Parathyroid adenoma (tissue), 2 donors: ENCODE results near the gene HCAR3.

Experiments used
- H2AFZ ChIP-seq: fragments of 300-600 bp; sonication (generic); one replicate; pipeline ENCODE4 v1.7.0; 2017; ENCODE audit warnings: antibody characterized with exemption, mild to moderate bottlenecking
- H3K27ac ChIP-seq: fragments of 300-600 bp; sonication (generic); one replicate; pipeline ENCODE4 v1.7.0; 2017
- H3K27me3 ChIP-seq: fragments of 300-600 bp; sonication (generic); one replicate; pipeline ENCODE4 v1.7.0; 2017; ENCODE audit warnings: low read length; ENCODE audit not compliant: control insufficient read depth, insufficient read depth
- H3K36me3 ChIP-seq: fragments of 300-600 bp; sonication (generic); one replicate; pipeline ENCODE4 v1.7.0; 2017; ENCODE audit warnings: low read length; ENCODE audit not compliant: control insufficient read depth, insufficient read depth
- H3K4me1 ChIP-seq: fragments of 300-600 bp; sonication (generic); one replicate; pipeline ENCODE4 v1.7.0; 2017; ENCODE audit warnings: control low read depth
- H3K4me2 ChIP-seq: fragments of 300-600 bp; sonication (generic); one replicate; pipeline ENCODE4 v1.7.0; 2017; ENCODE audit warnings: low read length
- H3K4me3 ChIP-seq: fragments of 300-600 bp; sonication (generic); one replicate; pipeline ENCODE4 v1.7.0; 2017; ENCODE audit warnings: low read depth, low read length
- H3K79me2 ChIP-seq: fragments of 300-600 bp; sonication (generic); one replicate; pipeline ENCODE4 v1.7.0; 2017; ENCODE audit warnings: control low read depth
- H3K9ac ChIP-seq: fragments of 300-600 bp; sonication (generic); one replicate; pipeline ENCODE4 v1.7.0; 2017; ENCODE audit warnings: mild to moderate bottlenecking
- H3K9me3 ChIP-seq: fragments of 300-600 bp; sonication (generic); one replicate; pipeline ENCODE4 v1.7.0; 2017; ENCODE audit warnings: low read length; ENCODE audit not compliant: control insufficient read depth
- CTCF ChIP-seq: fragments of 300-600 bp; sonication (generic); IDR thresholded peaks from one replicate; pipeline ENCODE4 v1.7.0; 2017; ENCODE audit warnings: antibody characterized with exemption, mild to moderate bottlenecking
- donor health status: primary hyperparathyroidism.

HCAR3 gene

GRCh38 chr12:122729583-122730214 lies 13.1 kb upstream of the HCAR3 start:
- H3K9me3 ChIP-seq, result no peaks in the 10 kb centered on the region
- peak overlapping the region; percentile 90 for H2AFZ ChIP-seq
- no peaks in the 10 kb centered on the region for H3K36me3 ChIP-seq
- H3K4me3 ChIP-seq, result peak overlapping the region; percentile 98
- H3K27me3 ChIP-seq, result no peaks in the 10 kb centered on the region
- no peak for TF ChIP-seq CTCF
- peak overlapping the region; percentile 80 for H3K4me2 ChIP-seq
- peaks cover 21% of the 10 kb centered on the region for H3K79me2 ChIP-seq
- H3K4me1 ChIP-seq, result peaks cover 50% of the 10 kb centered on the region
- peak overlapping the region; percentile 99 for H3K27ac ChIP-seq
- H3K9ac ChIP-seq, result peak overlapping the region; percentile 74

- Histone ChIP-seq H3K79me2 (peaks cover 27% of the 10 kb centered on the region), H3K27ac (peak overlapping the region; percentile 99), H3K4me2 (peak overlapping the region; percentile 76), H3K27me3 (no peaks in the 10 kb centered on the region), H3K9me3 (no peaks in the 10 kb centered on the region), H3K4me3 (peak overlapping the region; percentile 58), H2AFZ (peak overlapping the region; percentile 46), H3K4me1 (peaks cover 40% of the 10 kb centered on the region), H3K36me3 (no peaks in the 10 kb centered on the region), H3K9ac (no peak overlapping the region)
- TF ChIP-seq CTCF, result peak; percentile 3
Measured at GRCh38 chr12:122726080-122726558, 9.5 kb upstream of the HCAR3 start.

GRCh38 chr12:122725452-122726079 lies 9.0 kb upstream of the HCAR3 start:
- H3K79me2 ChIP-seq, result peaks cover 27% of the 10 kb centered on the region
- H3K4me1 ChIP-seq, result peaks cover 37% of the 10 kb centered on the region
- no peak overlapping the region for H3K9ac ChIP-seq
- TF ChIP-seq CTCF, result no peak
- H3K27ac ChIP-seq, result peak overlapping the region; percentile 99
- peak overlapping the region; percentile 46 for H2AFZ ChIP-seq
- peak overlapping the region; percentile 58 for H3K4me3 ChIP-seq
- peak overlapping the region; percentile 76 for H3K4me2 ChIP-seq
- no peaks in the 10 kb centered on the region for H3K27me3 ChIP-seq
- H3K9me3 ChIP-seq, result no peaks in the 10 kb centered on the region
- H3K36me3 ChIP-seq, result no peaks in the 10 kb centered on the region

- peak overlapping the region; percentile 76 for H3K4me2 ChIP-seq
- no peaks in the 10 kb centered on the region for H3K9me3 ChIP-seq
Measured at GRCh38 chr12:122724641-122725243, 8.1 kb upstream of the HCAR3 start.

More at GRCh38 chr12:122724641-122725243, 8.1 kb upstream of the HCAR3 start:
- Histone ChIP-seq H3K36me3 (no peaks in the 10 kb centered on the region), H3K4me1 (peaks cover 37% of the 10 kb centered on the region), H3K79me2 (peaks cover 27% of the 10 kb centered on the region), H3K4me3 (no peak overlapping the region), H3K27ac (peak overlapping the region; percentile 99), H3K9ac (no peak overlapping the region), H3K27me3 (no peaks in the 10 kb centered on the region), H2AFZ (no peak overlapping the region)
- no peak for TF ChIP-seq CTCF
